Loucy (cell line): Measurements from ENCODE around the gene CACNA2D3.

ENCODE experiments used
- H2AFZ ChIP-seq: fragments of 200-600 bp; sonication (generic); 2 replicates; pipeline ENCODE4 v1.6.0; 2016; ENCODE audit warnings: antibody characterized with exemption, mild to moderate bottlenecking, low read length, moderate library complexity
- H3F3A ChIP-seq: fragments of 200-600 bp; 2 replicates; pipeline ENCODE4 v1.6.0; 2016; ENCODE audit warnings: antibody characterized with exemption, low read depth, mild to moderate bottlenecking
- H3K27me3 ChIP-seq: fragments of 200-600 bp; sonication (generic); 2 replicates; pipeline ENCODE4 v1.6.1; 2014; ENCODE audit warnings: low read length, mild to moderate bottlenecking; ENCODE audit not compliant: insufficient read depth, poor library complexity, severe bottlenecking
- H3K36me3 ChIP-seq: fragments of 200-600 bp; sonication (generic); 2 replicates; pipeline ENCODE4 v1.6.1; 2016; ENCODE audit warnings: low read length; ENCODE audit not compliant: insufficient read depth
- H3K4me1 ChIP-seq: fragments of 200-600 bp; sonication (generic); 2 replicates; pipeline ENCODE4 v1.5.1; 2014; ENCODE audit warnings: low read length, mild to moderate bottlenecking; ENCODE audit not compliant: insufficient read depth, poor library complexity, severe bottlenecking
- H3K4me2 ChIP-seq: fragments of 200-600 bp; sonication (generic); 2 replicates; pipeline ENCODE4 v1.6.0; 2014; ENCODE audit warnings: antibody characterized with exemption, low read length, low read depth, mild to moderate bottlenecking; ENCODE audit not compliant: poor library complexity, severe bottlenecking
- H3K4me3 ChIP-seq: fragments of 200-600 bp; sonication (generic); 2 replicates; pipeline ENCODE4 v1.5.1; 2014; ENCODE audit warnings: low read length, mild to moderate bottlenecking, mixed read lengths; ENCODE audit not compliant: poor library complexity, severe bottlenecking
- H3K79me2 ChIP-seq: fragments of 200-600 bp; sonication (generic); 2 replicates; pipeline ENCODE4 v1.6.1; 2014; ENCODE audit warnings: low read length; ENCODE audit not compliant: insufficient read depth
- H3K9ac ChIP-seq: fragments of 200-600 bp; sonication (generic); 2 replicates; pipeline ENCODE4 v1.6.0; 2014; ENCODE audit warnings: mild to moderate bottlenecking, low read depth, low read length, moderate library complexity; ENCODE audit not compliant: poor library complexity, severe bottlenecking
- H3K9me2 ChIP-seq: fragments of 200-600 bp; sonication (generic); replicated peaks from 2 replicates; pipeline ENCODE4 v1.6.1; 2016; ENCODE audit warnings: low read depth, low read length, mixed read lengths
- H3K9me3 ChIP-seq: fragments of 200-600 bp; sonication (generic); 2 replicates; pipeline ENCODE4 v1.6.1; 2014; ENCODE audit warnings: mild to moderate bottlenecking, antibody characterized with exemption, low read length, low read depth; ENCODE audit not compliant: insufficient read depth
- H4K20me1 ChIP-seq: fragments of 200-600 bp; sonication (generic); 2 replicates; pipeline ENCODE4 v1.6.0; 2014; ENCODE audit warnings: antibody characterized with exemption, low read length, mild to moderate bottlenecking; ENCODE audit not compliant: insufficient read depth, poor library complexity, severe bottlenecking
- EZH2phosphoT487 ChIP-seq: fragments of 200-600 bp; IDR thresholded peaks from 2 replicates; pipeline ENCODE4 v1.6.1; 2018; ENCODE audit warnings: antibody characterized with exemption, mild to moderate bottlenecking, moderate library complexity, borderline replicate concordance
- TF ChIP-seq, protein P1 (sequence below): fragments of 200-600 bp; sonication (generic); conservative IDR thresholded peaks from 2 replicates; pipeline ENCODE4 v1.5.1; 2014; ENCODE audit warnings: mild to moderate bottlenecking, antibody characterized with exemption, low read length

CACNA2D3 gene

GRCh38 chr3:54891540-54891897 lies 769.2 kb downstream of the CACNA2D3 start:
- Histone ChIP-seq H3K36me3 (no peaks in the 10 kb centered on the region), H3F3A (no peaks in the 10 kb centered on the region), H3K79me2 (no peaks in the 10 kb centered on the region), H3K4me1 (no peaks in the 10 kb centered on the region), H3K9me2 (no peaks in the 10 kb centered on the region), H3K9ac (no peak overlapping the region), H2AFZ (no peak overlapping the region), H3K9me3 (no peaks in the 10 kb centered on the region), H3K4me2 (no peak overlapping the region), H4K20me1 (no peaks in the 10 kb centered on the region), H3K27me3 (no peaks in the 10 kb centered on the region), H3K4me3 (no peak overlapping the region)
- no peak for TF ChIP-seq EZH2phosphoT487
- TF ChIP-seq, protein P1, sequence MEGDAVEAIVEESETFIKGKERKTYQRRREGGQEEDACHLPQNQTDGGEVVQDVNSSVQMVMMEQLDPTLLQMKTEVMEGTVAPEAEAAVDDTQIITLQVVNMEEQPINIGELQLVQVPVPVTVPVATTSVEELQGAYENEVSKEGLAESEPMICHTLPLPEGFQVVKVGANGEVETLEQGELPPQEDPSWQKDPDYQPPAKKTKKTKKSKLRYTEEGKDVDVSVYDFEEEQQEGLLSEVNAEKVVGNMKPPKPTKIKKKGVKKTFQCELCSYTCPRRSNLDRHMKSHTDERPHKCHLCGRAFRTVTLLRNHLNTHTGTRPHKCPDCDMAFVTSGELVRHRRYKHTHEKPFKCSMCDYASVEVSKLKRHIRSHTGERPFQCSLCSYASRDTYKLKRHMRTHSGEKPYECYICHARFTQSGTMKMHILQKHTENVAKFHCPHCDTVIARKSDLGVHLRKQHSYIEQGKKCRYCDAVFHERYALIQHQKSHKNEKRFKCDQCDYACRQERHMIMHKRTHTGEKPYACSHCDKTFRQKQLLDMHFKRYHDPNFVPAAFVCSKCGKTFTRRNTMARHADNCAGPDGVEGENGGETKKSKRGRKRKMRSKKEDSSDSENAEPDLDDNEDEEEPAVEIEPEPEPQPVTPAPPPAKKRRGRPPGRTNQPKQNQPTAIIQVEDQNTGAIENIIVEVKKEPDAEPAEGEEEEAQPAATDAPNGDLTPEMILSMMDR = no peak

DNA sequence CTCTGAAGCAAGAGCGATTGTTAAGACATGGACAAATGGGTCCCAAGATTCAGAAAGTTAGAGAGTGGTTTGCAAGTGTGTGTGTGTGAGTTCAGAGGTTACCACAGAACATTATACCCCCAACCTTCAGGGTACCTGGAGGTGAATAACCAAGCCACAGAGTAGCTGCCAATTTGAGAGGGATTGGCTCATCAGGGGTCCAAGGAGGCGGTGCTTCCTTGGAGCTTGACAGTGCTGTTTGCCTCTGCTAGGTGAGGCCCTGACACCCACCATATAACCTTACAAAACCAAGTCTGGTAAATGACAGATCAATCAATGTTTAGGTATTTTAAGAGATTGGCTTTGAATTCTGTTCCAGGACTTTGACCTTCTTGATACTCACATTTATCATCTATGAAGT lies 769.8 kb downstream of the CACNA2D3 start:
- no peaks in the 10 kb centered on the region for H3K9me2 ChIP-seq
- H3K36me3 ChIP-seq = no peaks in the 10 kb centered on the region
- no peaks in the 10 kb centered on the region for H3K27me3 ChIP-seq
- H3K4me1 ChIP-seq = no peaks in the 10 kb centered on the region
- H3F3A ChIP-seq = no peaks in the 10 kb centered on the region
- no peaks in the 10 kb centered on the region for H4K20me1 ChIP-seq
- TF ChIP-seq, protein P1 = no peak
- TF ChIP-seq EZH2phosphoT487 = no peak
- no peaks in the 10 kb centered on the region for H3K79me2 ChIP-seq
- H3K9ac ChIP-seq = no peak overlapping the region
- H3K4me2 ChIP-seq = no peak overlapping the region
- no peak overlapping the region for H3K4me3 ChIP-seq
- H2AFZ ChIP-seq = no peak overlapping the region
- no peaks in the 10 kb centered on the region for H3K9me3 ChIP-seq

- no peaks in the 10 kb centered on the region for H3K36me3 ChIP-seq
- no peaks in the 10 kb centered on the region for H3F3A ChIP-seq
- no peaks in the 10 kb centered on the region for H3K4me1 ChIP-seq
- H3K79me2 ChIP-seq = no peaks in the 10 kb centered on the region
- no peak overlapping the region for H3K4me2 ChIP-seq
- no peaks in the 10 kb centered on the region for H4K20me1 ChIP-seq
- no peak overlapping the region for H2AFZ ChIP-seq
- no peaks in the 10 kb centered on the region for H3K9me3 ChIP-seq
- no peak overlapping the region for H3K9ac ChIP-seq
- no peaks in the 10 kb centered on the region for H3K27me3 ChIP-seq
- H3K9me2 ChIP-seq = no peaks in the 10 kb centered on the region
- no peak overlapping the region for H3K4me3 ChIP-seq
- TF ChIP-seq EZH2phosphoT487 = no peak
- TF ChIP-seq, protein P1 = no peak
Measured at GRCh38 chr3:54895613-54896012, 773.3 kb downstream of the CACNA2D3 start.
